ENCODE data around the gene ACSF2.
A peak's percentile ranks its signal among the peaks of the same experiment; 100 is the strongest.

The ACSF2 gene

GRCh38 chr17:50476545-50477315, 50.7 kb downstream of the ACSF2 start:
- no peak for DNase-seq

- no peak for DNase-seq
Observed at GRCh38 chr17:50477976-50478375, 52.0 kb downstream of the ACSF2 start.

GRCh38 chr17:50478391-50479381, 52.7 kb downstream of the ACSF2 start, which contains the start of gene RSAD1:
TSS of gene RSAD1 (plus strand) at chr17:50478860. CDS start at chr17:50478885, 25 bp downstream.
- DNase-seq, result peak in 56 of 58 donors; percentile 19 to 89 (median 76)

- peak in 40 of 58 donors; percentile 9 to 60 (median 29) for DNase-seq
Observed at GRCh38 chr17:50479522-50480141, 53.6 kb downstream of the ACSF2 start.

- no peak for DNase-seq
Observed at GRCh38 chr17:50480142-50480764, 54.2 kb downstream of the ACSF2 start.

- DNase-seq, result no peak
Observed at GRCh38 chr17:50480854-50481490, 55.0 kb downstream of the ACSF2 start.

- DNase-seq, result no peak
Observed at GRCh38 chr17:50481648-50482047, 55.6 kb downstream of the ACSF2 start.

- peak in 1 of 58 donors; percentile 60 for DNase-seq
Observed at GRCh38 chr17:50482110-50482509, 56.1 kb downstream of the ACSF2 start.

- DNase-seq, result peak in 57 of 58 donors; percentile 15 to 96 (median 79)
Observed at GRCh38 chr17:50482516-50482915, 56.5 kb downstream of the ACSF2 start.

GRCh38 chr17:50483266-50483665, 57.2 kb downstream of the ACSF2 start:
- DNase-seq, result no peak

- no peak for DNase-seq
Observed at GRCh38 chr17:50484386-50485155, 58.6 kb downstream of the ACSF2 start.

- no peak for DNase-seq
Observed at GRCh38 chr17:50487213-50488096, 61.4 kb downstream of the ACSF2 start.

GRCh38 chr17:50488880-50489279, 62.9 kb downstream of the ACSF2 start:
- no peak for DNase-seq

- DNase-seq, result no peak
Observed at GRCh38 chr17:50491505-50491904, 65.5 kb downstream of the ACSF2 start.

- peak in 1 of 58 donors; percentile 36 for DNase-seq
Observed at GRCh38 chr17:50492214-50492613, 66.2 kb downstream of the ACSF2 start.

- DNase-seq, result no peak
Observed at GRCh38 chr17:50493744-50494143, 67.7 kb downstream of the ACSF2 start.

- no peak for DNase-seq
Observed at GRCh38 chr17:50495217-50495823, 69.3 kb downstream of the ACSF2 start.

GRCh38 chr17:50495918-50496317, 69.9 kb downstream of the ACSF2 start:
- DNase-seq, result no peak

Data from anterior cingulate cortex (tissue), 58 donors.